Endodermal cell (in vitro differentiated cells): ENCODE measurements around the gene KCNQ5. TPM values are rescaled to one million over a fixed set of nuclear protein-coding genes. Genes with fewer than 3 reads are reported as not detected.

Source experiments
- DNase-seq: peaks from one replicate; pipeline ENCODE4 v3.0.0-alpha.2; 2017
- H3K27ac ChIP-seq: 2 replicates; pipeline ENCODE4 v1.5.1; 2013; ENCODE audit warnings: mild to moderate bottlenecking, low read depth, low read length, moderate library complexity
- H3K27me3 ChIP-seq: 2 replicates; pipeline ENCODE4 v1.6.1; 2013; ENCODE audit warnings: mild to moderate bottlenecking, low read length, moderate library complexity; ENCODE audit not compliant: insufficient read depth, control insufficient read depth, poor library complexity, severe bottlenecking
- H3K36me3 ChIP-seq: 2 replicates; pipeline ENCODE4 v1.7.0; 2013; ENCODE audit warnings: mild to moderate bottlenecking, low read length, moderate library complexity; ENCODE audit not compliant: control insufficient read depth, insufficient read depth
- H3K4me1 ChIP-seq: one replicate; pipeline ENCODE4 v1.7.0; 2013; ENCODE audit warnings: low read length; ENCODE audit not compliant: control insufficient read depth, insufficient read depth
- H3K4me3 ChIP-seq: 2 replicates; pipeline ENCODE4 v1.5.1; 2013; ENCODE audit warnings: mild to moderate bottlenecking, low read length, moderate library complexity
- H3K9ac ChIP-seq: 2 replicates; pipeline ENCODE4 v1.6.1; 2013; ENCODE audit warnings: mild to moderate bottlenecking, low read length, moderate library complexity; ENCODE audit not compliant: poor library complexity, severe bottlenecking; ENCODE audit errors: extremely low read depth
- H3K9me3 ChIP-seq: 2 replicates; pipeline ENCODE4 v1.6.1; 2013; ENCODE audit warnings: mild to moderate bottlenecking, low read length, moderate library complexity; ENCODE audit not compliant: control insufficient read depth
- H3K27ac Mint-ChIP-seq: 2 replicates; pipeline ENCODE4 v1.8.0; 2020; ENCODE audit warnings: mixed read lengths
- H3K27me3 Mint-ChIP-seq: 2 replicates; pipeline ENCODE4 v1.8.0; 2021; ENCODE audit warnings: mild to moderate bottlenecking, mixed read lengths; ENCODE audit not compliant: insufficient read depth
- H3K36me3 Mint-ChIP-seq: 2 replicates; pipeline ENCODE4 v1.8.0; 2020; ENCODE audit warnings: low read depth, mixed read lengths
- H3K4me1 Mint-ChIP-seq: 2 replicates; pipeline ENCODE4 v1.8.0; 2020; ENCODE audit warnings: mixed read lengths
- H3K4me3 Mint-ChIP-seq: 2 replicates; pipeline ENCODE4 v1.8.0; 2020; ENCODE audit warnings: mild to moderate bottlenecking, moderate library complexity, mixed read lengths
- H3K9me3 Mint-ChIP-seq: 2 replicates; pipeline ENCODE4 v1.8.0; 2020; ENCODE audit warnings: mild to moderate bottlenecking, mixed read lengths
- WGBS, 2 experiments: methylation state at CpG; one replicate each; pipeline versions ENCODE4 v1.1.5 to v1.1.7; 2013; ENCODE audit warnings: missing lambda C conversion rate in 2 of 2, mixed read lengths in 1 of 2; ENCODE audit not compliant: insufficient coverage in 1 of 2, insufficient read length in 1 of 2; 5-methylcytosine and 5-hydroxymethylcytosine counted together
- total RNA-seq, 2 donors: library from RNA; stranded (reverse); fragmentation: NEBNext Ultra II Directional in 1 of 2; extraction: Animal tissue kit (Norgen Biotek cat#: 25700) in 1 of 2; gene quantifications; 2 replicates in 1 of 2; 3 replicates in 1 of 2; pipeline ENCODE4 v1.2.1, GENCODE V29; 2021
- TF ChIP-seq, protein P1 (sequence below): fragments of 200-600 bp; sonication (generic); conservative IDR thresholded peaks from 2 replicates; pipeline ENCODE4 v1.5.0; 2021; ENCODE audit warnings: antibody characterized with exemption, mild to moderate bottlenecking

KCNQ5 gene
- total RNA-seq, 2 donors from 2014 or later: 2.4 to 8.3 TPM

GRCh38 chr6:72642435-72642834 lies 20.6 kb downstream of the KCNQ5 start:
- Mint-ChIP-seq H3K4me3 (no peak overlapping the region), H3K36me3 (no peaks in the 10 kb centered on the region), H3K27ac (no peak overlapping the region), H3K4me1 (peaks cover 32% of the 10 kb centered on the region), H3K27me3 (peaks cover 6% of the 10 kb centered on the region), H3K9me3 (no peaks in the 10 kb centered on the region)
- TF ChIP-seq, protein P1, sequence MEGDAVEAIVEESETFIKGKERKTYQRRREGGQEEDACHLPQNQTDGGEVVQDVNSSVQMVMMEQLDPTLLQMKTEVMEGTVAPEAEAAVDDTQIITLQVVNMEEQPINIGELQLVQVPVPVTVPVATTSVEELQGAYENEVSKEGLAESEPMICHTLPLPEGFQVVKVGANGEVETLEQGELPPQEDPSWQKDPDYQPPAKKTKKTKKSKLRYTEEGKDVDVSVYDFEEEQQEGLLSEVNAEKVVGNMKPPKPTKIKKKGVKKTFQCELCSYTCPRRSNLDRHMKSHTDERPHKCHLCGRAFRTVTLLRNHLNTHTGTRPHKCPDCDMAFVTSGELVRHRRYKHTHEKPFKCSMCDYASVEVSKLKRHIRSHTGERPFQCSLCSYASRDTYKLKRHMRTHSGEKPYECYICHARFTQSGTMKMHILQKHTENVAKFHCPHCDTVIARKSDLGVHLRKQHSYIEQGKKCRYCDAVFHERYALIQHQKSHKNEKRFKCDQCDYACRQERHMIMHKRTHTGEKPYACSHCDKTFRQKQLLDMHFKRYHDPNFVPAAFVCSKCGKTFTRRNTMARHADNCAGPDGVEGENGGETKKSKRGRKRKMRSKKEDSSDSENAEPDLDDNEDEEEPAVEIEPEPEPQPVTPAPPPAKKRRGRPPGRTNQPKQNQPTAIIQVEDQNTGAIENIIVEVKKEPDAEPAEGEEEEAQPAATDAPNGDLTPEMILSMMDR: no peak
- H3K27ac ChIP-seq: no peak overlapping the region
- H3K36me3 ChIP-seq: no peaks in the 10 kb centered on the region
- peaks cover 10% of the 10 kb centered on the region for H3K27me3 ChIP-seq
- H3K4me3 ChIP-seq: no peak overlapping the region
- no peak for DNase-seq
- H3K4me1 ChIP-seq: no peaks in the 10 kb centered on the region
- H3K9ac ChIP-seq: no peak overlapping the region
- WGBS, 2 experiments: 91% methylated on average over 1 of the region's 1 CpG; no CpG with 5 or more reads in 1 of the 2 experiments
- no peaks in the 10 kb centered on the region for H3K9me3 ChIP-seq

- no peak overlapping the region for H3K27ac ChIP-seq
- H3K4me1 Mint-ChIP-seq: peaks cover 32% of the 10 kb centered on the region
- peaks cover 1% of the 10 kb centered on the region for H3K27me3 Mint-ChIP-seq
- no peak for DNase-seq
- no peaks in the 10 kb centered on the region for H3K36me3 ChIP-seq
- H3K4me3 Mint-ChIP-seq: no peak overlapping the region
- no peaks in the 10 kb centered on the region for H3K9me3 ChIP-seq
- no peak overlapping the region for H3K27ac Mint-ChIP-seq
- no peaks in the 10 kb centered on the region for H3K36me3 Mint-ChIP-seq
- peaks cover 3% of the 10 kb centered on the region for H3K27me3 ChIP-seq
- TF ChIP-seq, protein P1: no peak
- no peak overlapping the region for H3K4me3 ChIP-seq
- H3K4me1 ChIP-seq: no peaks in the 10 kb centered on the region
- no peak overlapping the region for H3K9ac ChIP-seq
- 94% methylated on average over 1 of the region's 1 CpG; no CpG with 5 or more reads in 1 of the 2 experiments for WGBS, 2 experiments
- H3K9me3 Mint-ChIP-seq: no peaks in the 10 kb centered on the region
Observed at GRCh38 chr6:72643214-72643613, 21.4 kb downstream of the KCNQ5 start.

- Mint-ChIP-seq H3K9me3 (no peaks in the 10 kb centered on the region), H3K4me1 (peaks cover 2% of the 10 kb centered on the region), H3K27me3 (no peaks in the 10 kb centered on the region), H3K4me3 (no peak overlapping the region), H3K27ac (no peak overlapping the region), H3K36me3 (no peaks in the 10 kb centered on the region)
- Histone ChIP-seq H3K4me1 (no peaks in the 10 kb centered on the region), H3K4me3 (no peak overlapping the region), H3K36me3 (no peaks in the 10 kb centered on the region), H3K27me3 (no peaks in the 10 kb centered on the region), H3K27ac (no peak overlapping the region), H3K9me3 (no peaks in the 10 kb centered on the region), H3K9ac (no peak overlapping the region)
- TF ChIP-seq, protein P1: no peak
- no peak for DNase-seq
- WGBS, 2 experiments: 86 to 95% methylated on average over 1 to 3 of the region's 4 CpGs
Observed at GRCh38 chr6:72646604-72647485, 25.0 kb downstream of the KCNQ5 start.
